HL-60 (cell line): ENCODE measurements around the gene HTRA1.

ENCODE experiments used
- DNase-seq, 2 experiments: peaks; one replicate each; pipeline ENCODE4 v3.0.0-alpha.2; 2010 to 2020; ENCODE audit warnings: low read depth in 1 of 2, low spot score in 1 of 2
- H3K27ac ChIP-seq: fragments of 250-450 bp; sonication (Bioruptor Pico); replicated peaks from 2 replicates; pipeline ENCODE4 v1.5.1; 2020; ENCODE audit warnings: mild to moderate bottlenecking, moderate library complexity
- H3K27me3 ChIP-seq: fragments of 250-450 bp; sonication (Bioruptor Pico); 2 replicates; pipeline ENCODE4 v1.5.1; 2021; ENCODE audit warnings: mild to moderate bottlenecking, moderate library complexity; ENCODE audit not compliant: insufficient read depth, poor library complexity, severe bottlenecking
- H3K4me3 ChIP-seq: replicated peaks from 2 replicates; pipeline ENCODE4 v1.5.1; 2011; ENCODE audit warnings: mild to moderate bottlenecking, control low read depth, low read length; ENCODE audit not compliant: insufficient read depth
- CTCF ChIP-seq: IDR thresholded peaks from one replicate; pipeline ENCODE4 v1.5.1; 2011; ENCODE audit warnings: low read length, control low read depth, inconsistent platforms; ENCODE audit not compliant: insufficient read depth
- GABPA ChIP-seq: IDR thresholded peaks from 2 replicates; pipeline ENCODE4 v1.6.1; 2012; ENCODE audit warnings: low read depth
- POLR2AphosphoS5 ChIP-seq: IDR thresholded peaks from 2 replicates; pipeline ENCODE4 v1.6.1; 2012; ENCODE audit warnings: low read depth
- REST ChIP-seq: IDR thresholded peaks from 2 replicates; pipeline ENCODE4 v1.6.1; 2012; ENCODE audit warnings: low read depth; ENCODE audit not compliant: insufficient replicate concordance
- SPI1 ChIP-seq: IDR thresholded peaks from 2 replicates; pipeline ENCODE4 v1.6.1; 2012; ENCODE audit warnings: low read depth, mild to moderate bottlenecking, borderline replicate concordance

The HTRA1 gene

GRCh38 chr10:122458693-122459092 lies 2.7 kb upstream of the HTRA1 start:
- DNase-seq = no peak
- H3K27ac ChIP-seq = no peak overlapping the region
- no peak overlapping the region for H3K4me3 ChIP-seq
- peaks cover 42% of the 10 kb centered on the region for H3K27me3 ChIP-seq
- TF ChIP-seq CTCF (no peak), REST (no peak), SPI1 (no peak), GABPA (no peak), POLR2AphosphoS5 (no peak)

GRCh38 chr10:122459561-122460273 lies 1.6 kb upstream of the HTRA1 start:
- no peak overlapping the region for H3K4me3 ChIP-seq
- DNase-seq = no peak
- peaks cover 42% of the 10 kb centered on the region for H3K27me3 ChIP-seq
- H3K27ac ChIP-seq = no peak overlapping the region
- TF ChIP-seq REST (no peak), SPI1 (no peak), GABPA (no peak)

- no peak for DNase-seq
- H3K27me3 ChIP-seq = peaks cover 44% of the 10 kb centered on the region
- H3K4me3 ChIP-seq = no peak overlapping the region
- TF ChIP-seq POLR2AphosphoS5 = no peak
- TF ChIP-seq GABPA = no peak
- TF ChIP-seq REST = no peak
- no peak for TF ChIP-seq SPI1
- no peak for TF ChIP-seq CTCF
- H3K27ac ChIP-seq = no peak overlapping the region
Observed at GRCh38 chr10:122460891-122461293, 461 bp upstream of the HTRA1 start.
